HAP-1 (cell line): ENCODE results near the gene UGT2B10.
"Not testable (repeated sequence)": the region's sequence is repeated elsewhere in the genome, so short reads cannot be mapped to it uniquely, and the experiment has no call there.

Source experiments
- DNase-seq, 2 experiments: peaks; one replicate each; pipeline ENCODE4 v3.0.0-alpha.2; 2016 to 2020; ENCODE audit warnings: low spot score in 2 of 2
- H3K27me3 ChIP-seq: fragments of 250-450 bp; sonication (Bioruptor Pico); 2 replicates; pipeline ENCODE4 v1.5.1; 2020; ENCODE audit warnings: low read depth, mild to moderate bottlenecking, moderate library complexity
- H3K36me3 ChIP-seq: fragments of 250-450 bp; sonication (Bioruptor Pico); replicated peaks from 2 replicates; pipeline ENCODE4 v1.5.1; 2020; ENCODE audit warnings: mild to moderate bottlenecking
- H3K4me1 ChIP-seq: fragments of 250-450 bp; sonication (Bioruptor Pico); 2 replicates; pipeline ENCODE4 v1.5.1; 2020; ENCODE audit warnings: mild to moderate bottlenecking
- H3K4me3 ChIP-seq: fragments of 250-450 bp; sonication (Bioruptor Pico); 2 replicates; pipeline ENCODE4 v1.5.1; 2020; ENCODE audit warnings: mild to moderate bottlenecking, moderate library complexity
- H3K9me3 ChIP-seq: fragments of 250-450 bp; sonication (Bioruptor Pico); 2 replicates; pipeline ENCODE4 v1.5.1; 2020; ENCODE audit warnings: mild to moderate bottlenecking, moderate library complexity
- in situ Hi-C: fragments of 300-500 bp; cut with MboI; formaldehyde crosslinking; loops from 3 replicates; pipeline ENCODE4 v1.14.3; 2020; ENCODE audit warnings: low sequenced_read_pairs, inconsistent platforms, mixed read lengths

The UGT2B10 gene

DNA sequence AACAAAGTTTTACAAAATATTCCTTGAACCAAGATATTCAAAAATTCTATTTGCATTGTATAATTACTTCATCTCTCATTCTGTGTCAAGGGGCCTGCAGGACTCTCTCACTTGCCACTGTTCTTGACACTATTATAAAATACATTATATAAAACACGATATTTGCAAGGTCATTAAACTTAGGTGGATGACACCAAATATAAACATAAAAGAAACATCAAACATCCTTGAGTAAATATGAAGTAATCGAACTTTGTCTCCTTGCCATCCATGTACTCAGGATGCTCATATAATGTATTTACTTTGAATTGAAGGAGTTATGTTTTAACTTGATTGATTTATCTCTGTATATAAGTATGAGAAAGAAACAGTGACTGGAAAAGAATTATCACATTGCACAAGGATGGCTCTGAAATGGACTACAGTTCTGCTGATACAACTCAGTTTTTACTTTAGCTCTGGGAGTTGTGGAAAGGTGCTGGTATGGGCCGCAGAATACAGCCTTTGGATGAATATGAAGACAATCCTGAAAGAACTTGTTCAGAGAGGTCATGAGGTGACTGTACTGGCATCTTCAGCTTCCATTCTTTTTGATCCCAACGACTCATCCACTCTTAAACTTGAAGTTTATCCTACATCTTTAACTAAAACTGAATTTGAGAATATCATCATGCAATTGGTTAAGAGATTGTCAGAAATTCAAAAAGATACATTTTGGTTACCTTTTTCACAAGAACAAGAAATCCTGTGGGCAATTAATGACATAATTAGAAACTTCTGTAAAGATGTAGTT, at the start of gene UGT2B10:
Gene UGT2B10 (plus strand): TSS at position 378 of the 793 bp plus-strand sequence. CDS start 26 bp downstream, at position 404.
- in situ Hi-C loops, H3K9me3 ChIP-seq, H3K36me3 ChIP-seq, H3K27me3 ChIP-seq, DNase-seq, H3K4me1 ChIP-seq, H3K4me3 ChIP-seq: not testable (repeated sequence)

DNA sequence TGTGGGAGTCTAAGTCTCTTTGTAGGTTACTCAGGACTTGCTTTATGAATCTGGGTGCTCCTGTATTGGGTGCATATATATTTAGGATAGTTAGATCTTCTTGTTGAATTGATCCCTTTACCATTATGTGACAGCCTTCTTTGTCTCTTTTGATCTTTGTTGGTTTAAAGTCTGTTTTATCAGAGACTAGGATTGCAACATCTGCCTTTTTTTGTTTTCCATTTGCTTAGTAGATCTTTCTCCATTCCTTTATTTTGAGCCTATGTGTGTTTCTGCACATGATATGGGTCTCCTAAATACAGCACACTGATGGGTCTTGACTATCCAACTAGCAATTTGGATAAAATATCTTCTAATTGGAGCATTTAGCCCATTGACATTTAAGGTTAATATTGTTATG, 44.0 kb upstream of the UGT2B10 start:
- H3K36me3 ChIP-seq, DNase-seq, H3K4me1 ChIP-seq, H3K9me3 ChIP-seq, H3K4me3 ChIP-seq, H3K27me3 ChIP-seq, in situ Hi-C loops: not testable (repeated sequence)

DNA sequence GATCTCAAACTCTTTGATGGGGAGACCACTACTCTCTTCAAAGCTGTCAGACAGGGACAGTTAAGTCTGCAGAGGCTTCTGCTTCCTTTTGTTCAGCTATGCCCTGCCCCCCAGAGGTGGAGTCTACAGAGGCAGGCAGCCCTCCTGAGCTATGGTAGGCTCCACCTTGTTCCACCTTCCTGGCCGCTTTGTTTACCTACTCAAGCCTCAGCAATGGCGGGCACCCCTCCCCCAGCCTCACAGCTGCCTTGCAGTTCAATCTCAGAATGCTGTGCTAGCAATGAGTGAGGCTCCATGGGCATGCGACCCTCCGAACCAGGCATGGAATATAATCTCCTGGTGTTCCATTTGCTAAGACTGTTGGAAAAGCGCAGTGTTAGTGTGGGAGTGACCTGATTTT, 42.1 kb upstream of the UGT2B10 start:
- in situ Hi-C loops: no loop called here
- Histone ChIP-seq H3K9me3 (no peaks in the 10 kb centered on the region), H3K4me1 (no peaks in the 10 kb centered on the region), H3K36me3 (no peaks in the 10 kb centered on the region), H3K4me3 (no peak overlapping the region), H3K27me3 (no peaks in the 10 kb centered on the region)
- DNase-seq: no peak

DNA sequence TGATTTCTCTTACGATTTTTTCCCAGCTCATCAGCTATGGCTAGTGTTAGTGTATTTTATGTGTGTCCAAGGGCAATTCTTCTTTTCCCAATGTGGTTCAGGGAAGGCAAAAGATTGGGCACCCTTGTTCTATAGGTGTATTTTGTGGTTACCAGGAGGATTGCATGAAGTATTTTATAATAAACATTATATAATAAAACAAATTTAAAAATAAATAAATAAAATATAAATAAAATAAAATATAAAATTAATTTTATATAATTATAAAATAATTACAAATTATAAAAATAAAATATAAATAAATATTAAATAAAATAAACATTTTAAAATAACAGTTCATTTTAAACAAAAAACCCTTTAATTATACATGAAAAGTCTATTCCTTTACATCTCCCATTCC, 35.6 kb upstream of the UGT2B10 start:
- in situ Hi-C loops: no loop called here
- DNase-seq: no peak

DNA sequence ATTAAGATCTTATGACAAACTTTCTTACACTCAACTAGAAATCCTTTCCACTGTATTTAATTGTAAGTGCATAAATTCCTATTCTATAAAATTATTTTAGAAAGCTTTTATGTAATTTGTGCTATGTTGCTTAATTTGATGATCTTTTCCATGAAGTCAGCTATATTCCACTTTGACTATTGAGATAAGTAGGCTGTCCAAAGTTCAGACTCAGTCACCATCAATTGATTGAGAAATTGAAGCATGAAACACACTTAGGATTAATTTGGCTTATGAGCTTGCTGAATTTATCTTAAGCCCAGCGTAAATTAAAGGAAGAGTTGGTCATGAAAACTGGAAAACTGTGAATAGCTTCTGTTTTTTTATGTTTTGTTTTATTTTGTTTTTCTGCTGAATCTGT, 18.7 kb upstream of the UGT2B10 start:
- Histone ChIP-seq H3K9me3 (no peaks in the 10 kb centered on the region), H3K4me3 (no peak overlapping the region), H3K27me3 (no peaks in the 10 kb centered on the region), H3K4me1 (no peaks in the 10 kb centered on the region), H3K36me3 (no peaks in the 10 kb centered on the region)
- DNase-seq: no peak
- in situ Hi-C loops: no loop called here

More for the DNA sequence above, 35.6 kb upstream of the UGT2B10 start:
- H3K27me3 ChIP-seq: no peaks in the 10 kb centered on the region
- H3K4me1 ChIP-seq: no peaks in the 10 kb centered on the region
- no peaks in the 10 kb centered on the region for H3K9me3 ChIP-seq
- no peak overlapping the region for H3K4me3 ChIP-seq
- no peaks in the 10 kb centered on the region for H3K36me3 ChIP-seq

DNA sequence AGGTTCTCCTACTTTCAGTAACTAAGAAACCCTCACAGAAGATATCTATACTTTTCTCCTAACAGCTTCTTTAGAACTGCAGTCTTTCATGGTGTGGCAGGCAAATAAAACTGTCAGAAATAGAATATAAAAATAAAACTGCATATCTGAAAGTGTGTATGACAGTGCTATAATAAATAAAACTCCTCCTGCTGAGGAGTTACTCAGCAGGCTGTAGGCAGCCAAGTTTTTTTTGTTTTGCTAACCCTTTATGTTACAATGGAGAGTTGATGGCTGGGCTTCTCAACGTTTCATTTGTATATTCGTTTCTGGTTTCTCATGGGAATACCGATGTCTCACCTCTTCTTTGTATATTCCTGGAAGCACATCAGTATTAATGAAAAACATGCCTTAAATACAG, 18.2 kb upstream of the UGT2B10 start:
- Histone ChIP-seq H3K4me1 (no peaks in the 10 kb centered on the region), H3K9me3 (no peaks in the 10 kb centered on the region), H3K4me3 (no peak overlapping the region), H3K36me3 (no peaks in the 10 kb centered on the region), H3K27me3 (no peaks in the 10 kb centered on the region)
- no peak for DNase-seq
- in situ Hi-C loops: no loop called here

DNA sequence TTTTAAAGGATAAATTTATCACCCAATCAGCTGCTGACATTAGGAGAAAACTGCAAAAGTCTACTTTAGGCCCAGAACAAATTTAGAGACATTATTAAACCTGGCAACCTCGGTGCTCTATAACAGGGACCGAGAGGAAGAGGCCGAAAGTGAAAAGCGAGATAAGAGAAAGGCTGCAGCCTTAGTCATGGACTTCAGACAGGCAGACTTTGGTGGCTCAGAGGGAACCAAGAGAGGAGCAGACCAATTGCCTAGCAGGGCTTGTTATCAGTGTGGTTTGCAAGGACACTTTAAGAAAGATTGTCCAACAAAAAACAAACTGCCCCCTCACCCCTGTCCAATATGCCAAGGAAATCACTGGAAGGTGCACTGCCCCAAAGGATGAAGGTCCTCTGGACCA, 12.8 kb upstream of the UGT2B10 start:
- no peak for DNase-seq
- in situ Hi-C loops: no loop called here
- H3K9me3 ChIP-seq: no peaks in the 10 kb centered on the region
- no peak overlapping the region for H3K4me3 ChIP-seq
- H3K36me3 ChIP-seq: no peaks in the 10 kb centered on the region
- no peaks in the 10 kb centered on the region for H3K4me1 ChIP-seq
- no peaks in the 10 kb centered on the region for H3K27me3 ChIP-seq

DNA sequence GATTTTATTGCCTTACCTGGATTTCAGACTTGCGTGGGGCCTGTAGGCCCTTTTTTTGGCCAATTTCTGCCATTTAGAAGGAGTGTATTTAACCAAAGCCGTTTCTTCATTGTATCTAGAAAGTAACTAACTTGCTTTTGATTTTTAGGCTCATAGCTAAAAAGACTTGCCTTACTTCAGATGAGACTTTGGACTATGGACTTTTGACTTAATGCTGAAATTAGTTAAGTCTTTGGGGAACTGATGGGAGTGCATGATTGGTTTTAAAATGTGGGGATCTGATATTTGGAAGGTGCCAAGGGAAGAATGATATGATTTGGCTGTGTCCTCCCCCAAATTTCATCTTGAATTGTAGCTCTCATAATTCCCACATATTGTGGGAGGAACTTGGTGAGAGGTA, 7.7 kb upstream of the UGT2B10 start:
- H3K9me3 ChIP-seq: no peaks in the 10 kb centered on the region
- no peak for DNase-seq
- in situ Hi-C loops: no loop called here
- no peaks in the 10 kb centered on the region for H3K36me3 ChIP-seq
- H3K4me3 ChIP-seq: no peak overlapping the region
- no peaks in the 10 kb centered on the region for H3K27me3 ChIP-seq
- no peaks in the 10 kb centered on the region for H3K4me1 ChIP-seq

DNA sequence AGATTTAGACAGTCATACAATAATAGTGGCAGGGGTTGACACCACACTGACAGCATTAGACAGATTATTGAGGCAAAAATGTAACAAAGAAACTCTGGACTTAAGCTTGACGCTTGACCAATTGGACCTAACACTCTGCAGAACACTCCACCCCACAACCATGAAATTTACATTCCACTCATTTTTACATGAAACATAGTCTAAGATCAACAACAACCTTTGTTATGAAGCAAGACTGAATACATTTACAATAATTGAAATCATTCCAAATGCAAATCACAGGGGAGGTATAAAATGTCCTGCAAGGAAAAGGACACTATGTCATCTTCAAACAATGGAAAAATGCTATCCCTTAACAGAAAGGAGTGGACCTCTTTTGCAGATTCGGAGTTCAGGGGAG, 4.9 kb upstream of the UGT2B10 start:
- Histone ChIP-seq H3K27me3 (no peaks in the 10 kb centered on the region), H3K36me3 (no peaks in the 10 kb centered on the region), H3K4me3 (no peak overlapping the region), H3K4me1 (no peaks in the 10 kb centered on the region), H3K9me3 (no peaks in the 10 kb centered on the region)
- in situ Hi-C loops: no loop called here
- no peak for DNase-seq

DNA sequence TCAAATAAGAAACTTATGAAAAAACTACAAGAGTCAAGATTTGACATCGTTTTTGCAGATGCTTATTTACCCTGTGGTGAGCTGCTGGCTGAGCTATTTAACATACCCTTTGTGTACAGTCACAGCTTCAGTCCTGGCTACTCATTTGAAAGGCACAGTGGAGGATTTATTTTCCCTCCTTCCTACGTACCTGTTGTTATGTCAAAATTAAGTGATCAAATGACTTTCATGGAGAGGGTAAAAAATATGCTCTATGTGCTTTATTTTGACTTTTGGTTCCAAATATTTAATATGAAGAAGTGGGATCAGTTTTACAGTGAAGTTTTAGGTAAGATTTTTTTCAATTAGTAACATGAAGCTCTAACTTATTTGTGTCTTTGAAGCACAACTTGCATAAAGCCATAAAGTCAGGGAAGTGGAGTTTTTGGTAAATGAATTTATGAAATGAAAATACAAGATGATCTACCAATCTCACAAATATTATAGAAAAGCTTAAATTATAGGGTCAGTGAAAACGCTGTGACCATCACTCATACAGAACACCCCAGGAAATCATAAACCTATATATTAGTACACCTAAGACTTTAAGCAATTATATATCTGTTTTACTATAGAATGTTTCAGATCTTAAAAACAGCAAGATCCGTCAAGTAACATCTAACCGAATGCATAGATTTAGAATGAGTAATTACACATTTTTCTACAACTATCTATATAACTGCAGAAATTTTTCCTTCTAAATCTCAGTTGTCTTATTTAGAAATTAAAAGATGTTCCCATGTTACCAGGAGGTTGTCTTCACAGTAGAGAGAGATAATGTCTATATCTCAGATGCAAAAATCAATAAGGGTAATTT, 844 bp downstream of the UGT2B10 start:
- H3K9me3 ChIP-seq, in situ Hi-C loops, H3K4me3 ChIP-seq, DNase-seq, H3K27me3 ChIP-seq, H3K4me1 ChIP-seq, H3K36me3 ChIP-seq: not testable (repeated sequence)

DNA sequence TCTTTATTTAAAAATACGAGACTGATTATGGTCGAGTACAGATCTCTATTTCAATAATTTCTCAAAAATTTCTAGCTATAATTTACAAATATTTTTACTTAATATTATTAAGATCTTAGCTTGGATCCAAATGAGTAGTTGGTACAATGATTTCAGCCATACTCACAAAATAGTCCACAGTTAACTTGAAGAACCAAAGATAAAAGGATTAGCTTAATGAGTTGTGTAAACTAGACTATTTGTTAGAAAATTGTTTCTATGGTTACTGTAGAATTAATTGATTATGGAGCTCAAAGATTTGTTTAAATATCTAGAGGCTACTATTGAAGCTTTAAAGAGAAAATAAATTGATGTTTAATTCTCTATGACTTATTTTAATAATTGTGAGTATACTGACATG, 1.6 kb downstream of the UGT2B10 start:
- no peaks in the 10 kb centered on the region for H3K9me3 ChIP-seq
- no peaks in the 10 kb centered on the region for H3K4me1 ChIP-seq
- in situ Hi-C loops: no loop called here
- H3K27me3 ChIP-seq: no peaks in the 10 kb centered on the region
- DNase-seq: no peak
- no peaks in the 10 kb centered on the region for H3K36me3 ChIP-seq
- no peak overlapping the region for H3K4me3 ChIP-seq

DNA sequence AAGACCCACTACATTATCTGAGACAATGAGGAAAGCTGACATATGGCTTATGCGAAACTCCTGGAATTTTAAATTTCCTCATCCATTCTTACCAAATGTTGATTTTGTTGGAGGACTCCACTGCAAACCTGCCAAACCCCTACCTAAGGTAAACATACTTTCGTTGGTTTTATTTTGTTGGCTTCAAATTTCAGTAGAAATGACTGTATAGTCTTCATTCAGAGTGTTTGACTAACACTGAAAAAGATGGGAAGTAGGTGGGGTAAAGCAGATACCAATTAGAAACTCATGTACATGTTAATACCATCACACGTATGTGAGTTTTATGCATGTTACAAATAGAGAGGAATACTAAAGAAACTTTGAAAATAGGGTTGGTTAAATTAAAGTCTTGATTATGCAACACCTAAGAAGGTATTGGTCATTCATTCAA, 2.3 kb downstream of the UGT2B10 start:
- H3K9me3 ChIP-seq, in situ Hi-C loops, DNase-seq, H3K36me3 ChIP-seq, H3K4me3 ChIP-seq, H3K27me3 ChIP-seq, H3K4me1 ChIP-seq: not testable (repeated sequence)

DNA sequence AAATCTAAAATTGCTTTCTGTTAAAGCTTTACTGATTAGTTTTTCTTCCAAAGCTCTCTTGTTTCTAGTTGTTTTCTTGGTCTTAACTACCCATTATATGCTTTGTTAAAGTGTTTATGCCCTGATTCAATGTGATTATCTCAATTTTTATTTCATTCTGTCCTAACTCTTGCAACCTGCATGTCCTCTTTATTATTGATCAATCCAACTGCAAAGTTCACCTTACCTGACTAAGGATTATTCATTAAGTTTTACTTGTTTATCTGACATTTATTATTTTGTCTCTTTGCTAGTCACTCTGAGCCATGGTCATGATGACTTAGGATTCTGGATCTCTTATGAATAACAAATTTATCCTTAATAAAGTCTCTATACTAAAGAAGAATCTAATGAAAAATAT, 15.8 kb downstream of the UGT2B10 start:
- in situ Hi-C loops: no loop called here
- H3K9me3 ChIP-seq: no peaks in the 10 kb centered on the region

DNA sequence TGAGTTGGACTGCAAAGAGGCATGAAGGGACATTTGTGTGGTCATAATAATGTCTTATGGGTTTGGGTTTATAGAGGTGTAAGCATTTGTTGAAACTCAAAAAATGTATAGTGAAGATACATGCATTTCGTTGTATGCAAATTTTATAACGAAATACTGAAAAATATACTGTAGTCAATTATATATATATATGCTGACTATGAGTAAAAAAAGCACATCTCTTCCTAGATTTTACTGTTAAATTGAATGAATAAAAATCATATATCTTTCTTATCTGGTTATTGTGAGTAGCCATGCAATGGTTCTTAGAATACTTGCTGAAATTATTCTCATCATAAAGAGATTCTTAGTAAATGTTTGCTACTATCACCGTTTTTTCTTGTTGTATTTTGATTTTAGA, 34.5 kb downstream of the UGT2B10 start:
- Histone ChIP-seq H3K9me3 (no peaks in the 10 kb centered on the region; the same call in 1 of the 2 replicates), H3K4me1 (no peaks in the 10 kb centered on the region), H3K27me3 (no peaks in the 10 kb centered on the region), H3K4me3 (no peak overlapping the region), H3K36me3 (no peaks in the 10 kb centered on the region)
- in situ Hi-C loops: no loop called here
- no peak for DNase-seq

More for the DNA sequence above, 15.8 kb downstream of the UGT2B10 start:
- Histone ChIP-seq H3K36me3 (no peaks in the 10 kb centered on the region), H3K27me3 (no peaks in the 10 kb centered on the region), H3K4me3 (no peak overlapping the region), H3K4me1 (no peaks in the 10 kb centered on the region)
- DNase-seq: no peak
